Measurements from ENCODE around the gene ARMC2. TPM values are rescaled to one million over a fixed set of nuclear protein-coding genes. Genes with fewer than 3 reads are reported as not detected.

The ARMC2 gene
- polyA plus RNA-seq, 1 donor = 5.8 TPM

Other genes starting within 250 kb of the ARMC2 start
- gene SESN1, start 246.4 kb downstream of the ARMC2 start, polyA plus RNA-seq (ENCODE audit: insufficient read length) = 56.5 TPM
- gene CEP57L1, start 247.1 kb downstream of the ARMC2 start, polyA plus RNA-seq (ENCODE audit: insufficient read length) = 18.5 TPM

All from hindlimb muscle (tissue), 1 donor.